Body of pancreas (tissue), 4 donors: ENCODE measurements around the gene RTN3.

Experiments used
- POLR2A ChIP-seq, 3 donors: fragments of 450-650 bp; IDR thresholded peaks; one replicate each; pipeline ENCODE4 v1.6.1; 2016; ENCODE audit warnings: antibody characterized with exemption in 3 of 3, mild to moderate bottlenecking in 2 of 3
- TF ChIP-seq, protein P1 (sequence below), 7 experiments: fragments of 450-650 bp in 4 of 7; fragments of 200-600 bp in 3 of 7; sonication (generic) in 3 of 7; IDR thresholded peaks; one replicate each; pipeline ENCODE4 v1.5.1; 2016 to 2019; ENCODE audit warnings: antibody characterized with exemption in 7 of 7

DNA sequence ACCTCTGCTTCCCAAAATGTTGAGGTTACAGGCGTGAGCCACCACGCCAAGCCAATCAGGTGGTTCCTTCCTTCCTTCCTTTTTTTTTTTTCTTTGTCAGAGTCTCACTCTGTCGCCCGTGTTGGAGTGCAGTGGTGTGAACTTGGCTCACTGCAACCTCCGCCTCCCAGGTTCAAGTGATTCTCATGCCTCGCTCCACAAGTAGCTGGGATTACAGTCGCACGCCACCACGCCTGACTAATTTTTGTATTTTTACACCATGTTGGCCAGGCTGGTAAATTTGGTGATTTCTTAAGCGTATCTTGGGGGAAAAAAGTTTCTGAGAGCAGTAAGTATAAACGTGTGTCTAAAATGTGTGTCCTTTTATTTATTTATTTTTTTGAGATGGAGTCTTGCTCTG, 113.8 kb downstream of the RTN3 start:
- TF ChIP-seq, protein P1, sequence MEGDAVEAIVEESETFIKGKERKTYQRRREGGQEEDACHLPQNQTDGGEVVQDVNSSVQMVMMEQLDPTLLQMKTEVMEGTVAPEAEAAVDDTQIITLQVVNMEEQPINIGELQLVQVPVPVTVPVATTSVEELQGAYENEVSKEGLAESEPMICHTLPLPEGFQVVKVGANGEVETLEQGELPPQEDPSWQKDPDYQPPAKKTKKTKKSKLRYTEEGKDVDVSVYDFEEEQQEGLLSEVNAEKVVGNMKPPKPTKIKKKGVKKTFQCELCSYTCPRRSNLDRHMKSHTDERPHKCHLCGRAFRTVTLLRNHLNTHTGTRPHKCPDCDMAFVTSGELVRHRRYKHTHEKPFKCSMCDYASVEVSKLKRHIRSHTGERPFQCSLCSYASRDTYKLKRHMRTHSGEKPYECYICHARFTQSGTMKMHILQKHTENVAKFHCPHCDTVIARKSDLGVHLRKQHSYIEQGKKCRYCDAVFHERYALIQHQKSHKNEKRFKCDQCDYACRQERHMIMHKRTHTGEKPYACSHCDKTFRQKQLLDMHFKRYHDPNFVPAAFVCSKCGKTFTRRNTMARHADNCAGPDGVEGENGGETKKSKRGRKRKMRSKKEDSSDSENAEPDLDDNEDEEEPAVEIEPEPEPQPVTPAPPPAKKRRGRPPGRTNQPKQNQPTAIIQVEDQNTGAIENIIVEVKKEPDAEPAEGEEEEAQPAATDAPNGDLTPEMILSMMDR (IDR thresholded peaks at IDR 0.05): no peak
- no peak for TF ChIP-seq POLR2A (IDR thresholded peaks at IDR 0.05)
